HG02852 (cell line): Measurements from ENCODE around the gene BANF1.

ENCODE experiments used
- ATAC-seq: cut with Tn5 transposase; IDR thresholded peaks from one replicate; pipeline ENCODE4 v1.9.1; 2021; ENCODE audit warnings: mild to moderate bottlenecking, moderate library complexity; ENCODE audit not compliant: unreplicated experiment

Gene BANF1

GRCh38 chr11:66001942-66002647 is at the start of gene BANF1, which contains the start of gene EIF1AD:
Gene BANF1, plus strand, starts transcription at chr11:66002503. Its CDS starts 748 bp downstream, at chr11:66003251.
Gene EIF1AD, minus strand, starts transcription at chr11:66002157. Its CDS starts 1,768 bp downstream, at chr11:66000389.
- ATAC-seq: peak; percentile 77

- ATAC-seq: no peak
Measured at GRCh38 chr11:65953471-65953870, 48.8 kb upstream of the BANF1 start.

- no peak for ATAC-seq
Measured at GRCh38 chr11:65954771-65955170, 47.5 kb upstream of the BANF1 start.

- no peak for ATAC-seq
Measured at GRCh38 chr11:65958291-65958690, 44.0 kb upstream of the BANF1 start.

GRCh38 chr11:65958774-65959420 is 43.4 kb upstream of the BANF1 start:
- ATAC-seq: no peak

- ATAC-seq: no peak
Measured at GRCh38 chr11:65960824-65961266, 41.5 kb upstream of the BANF1 start.

- peak; percentile 85 for ATAC-seq
Measured at GRCh38 chr11:65961267-65962140, 40.8 kb upstream of the BANF1 start, which contains the start of gene SART1. Gene SART1, plus strand, starts transcription at chr11:65961734. Its CDS starts 47 bp downstream, at chr11:65961781.

- no peak for ATAC-seq
Measured at GRCh38 chr11:65962141-65962564, 40.1 kb upstream of the BANF1 start.

GRCh38 chr11:65964906-65965305 is 37.4 kb upstream of the BANF1 start:
- no peak for ATAC-seq

GRCh38 chr11:65965986-65966762 is 36.1 kb upstream of the BANF1 start:
- ATAC-seq: no peak

GRCh38 chr11:65967329-65967934 is 34.9 kb upstream of the BANF1 start:
- no peak for ATAC-seq

GRCh38 chr11:65968600-65969482 is 33.5 kb upstream of the BANF1 start:
- ATAC-seq: no peak

- no peak for ATAC-seq
Measured at GRCh38 chr11:65972116-65972515, 30.2 kb upstream of the BANF1 start.

GRCh38 chr11:65973439-65974110 is 28.7 kb upstream of the BANF1 start:
- no peak for ATAC-seq

GRCh38 chr11:65975771-65976170 is 26.5 kb upstream of the BANF1 start:
- no peak for ATAC-seq

- no peak for ATAC-seq
Measured at GRCh38 chr11:65976216-65977176, 25.8 kb upstream of the BANF1 start.

- no peak for ATAC-seq
Measured at GRCh38 chr11:65977621-65978390, 24.5 kb upstream of the BANF1 start.
